Measurements from ENCODE around the gene GRB14.
A peak's percentile ranks its signal among the peaks of the same experiment; 100 is the strongest.

Gene GRB14

DNA sequence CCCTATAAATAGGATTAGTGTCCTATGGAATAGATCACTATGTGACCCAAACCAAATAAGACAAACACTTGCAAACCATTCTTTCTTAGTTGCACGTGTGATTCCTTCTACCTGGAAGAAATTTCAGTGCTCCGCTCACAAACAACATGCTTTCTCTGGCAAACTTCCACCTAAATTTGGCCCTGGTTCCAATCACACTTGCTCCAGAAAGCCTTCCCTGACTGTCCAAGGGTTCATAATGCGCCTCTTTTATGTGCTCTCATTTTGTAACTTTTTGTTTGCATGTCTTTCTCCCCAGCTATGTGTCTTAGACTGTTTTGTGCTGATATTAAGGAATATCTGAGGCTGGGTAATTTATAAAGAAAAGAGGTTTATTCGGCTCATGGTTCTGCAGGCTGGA lies 69.8 kb downstream of the GRB14 start:
- TF ChIP-seq YY1 (IDR thresholded peaks at IDR 0.05; ENCODE audit: low read depth): no peak
- TF ChIP-seq, protein P1, sequence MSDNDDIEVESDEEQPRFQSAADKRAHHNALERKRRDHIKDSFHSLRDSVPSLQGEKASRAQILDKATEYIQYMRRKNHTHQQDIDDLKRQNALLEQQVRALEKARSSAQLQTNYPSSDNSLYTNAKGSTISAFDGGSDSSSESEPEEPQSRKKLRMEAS (IDR thresholded peaks at IDR 0.05): no peak
- no peak for TF ChIP-seq CEBPB (IDR thresholded peaks at IDR 0.05)
- no peak for TF ChIP-seq TCF12 (IDR thresholded peaks at IDR 0.05; ENCODE audit: low read depth)
- no peak for TF ChIP-seq NFIC (IDR thresholded peaks at IDR 0.05)
- TF ChIP-seq, protein P2, sequence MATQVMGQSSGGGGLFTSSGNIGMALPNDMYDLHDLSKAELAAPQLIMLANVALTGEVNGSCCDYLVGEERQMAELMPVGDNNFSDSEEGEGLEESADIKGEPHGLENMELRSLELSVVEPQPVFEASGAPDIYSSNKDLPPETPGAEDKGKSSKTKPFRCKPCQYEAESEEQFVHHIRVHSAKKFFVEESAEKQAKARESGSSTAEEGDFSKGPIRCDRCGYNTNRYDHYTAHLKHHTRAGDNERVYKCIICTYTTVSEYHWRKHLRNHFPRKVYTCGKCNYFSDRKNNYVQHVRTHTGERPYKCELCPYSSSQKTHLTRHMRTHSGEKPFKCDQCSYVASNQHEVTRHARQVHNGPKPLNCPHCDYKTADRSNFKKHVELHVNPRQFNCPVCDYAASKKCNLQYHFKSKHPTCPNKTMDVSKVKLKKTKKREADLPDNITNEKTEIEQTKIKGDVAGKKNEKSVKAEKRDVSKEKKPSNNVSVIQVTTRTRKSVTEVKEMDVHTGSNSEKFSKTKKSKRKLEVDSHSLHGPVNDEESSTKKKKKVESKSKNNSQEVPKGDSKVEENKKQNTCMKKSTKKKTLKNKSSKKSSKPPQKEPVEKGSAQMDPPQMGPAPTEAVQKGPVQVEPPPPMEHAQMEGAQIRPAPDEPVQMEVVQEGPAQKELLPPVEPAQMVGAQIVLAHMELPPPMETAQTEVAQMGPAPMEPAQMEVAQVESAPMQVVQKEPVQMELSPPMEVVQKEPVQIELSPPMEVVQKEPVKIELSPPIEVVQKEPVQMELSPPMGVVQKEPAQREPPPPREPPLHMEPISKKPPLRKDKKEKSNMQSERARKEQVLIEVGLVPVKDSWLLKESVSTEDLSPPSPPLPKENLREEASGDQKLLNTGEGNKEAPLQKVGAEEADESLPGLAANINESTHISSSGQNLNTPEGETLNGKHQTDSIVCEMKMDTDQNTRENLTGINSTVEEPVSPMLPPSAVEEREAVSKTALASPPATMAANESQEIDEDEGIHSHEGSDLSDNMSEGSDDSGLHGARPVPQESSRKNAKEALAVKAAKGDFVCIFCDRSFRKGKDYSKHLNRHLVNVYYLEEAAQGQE (IDR thresholded peaks at IDR 0.05; ENCODE audit: low read depth): no peak
- no peak for TF ChIP-seq TAF1 (IDR thresholded peaks at IDR 0.05; ENCODE audit: low read depth)
- TF ChIP-seq FOXM1 (IDR thresholded peaks at IDR 0.05; ENCODE audit: borderline replicate concordance, low read depth): no peak
- TF ChIP-seq, protein P3, sequence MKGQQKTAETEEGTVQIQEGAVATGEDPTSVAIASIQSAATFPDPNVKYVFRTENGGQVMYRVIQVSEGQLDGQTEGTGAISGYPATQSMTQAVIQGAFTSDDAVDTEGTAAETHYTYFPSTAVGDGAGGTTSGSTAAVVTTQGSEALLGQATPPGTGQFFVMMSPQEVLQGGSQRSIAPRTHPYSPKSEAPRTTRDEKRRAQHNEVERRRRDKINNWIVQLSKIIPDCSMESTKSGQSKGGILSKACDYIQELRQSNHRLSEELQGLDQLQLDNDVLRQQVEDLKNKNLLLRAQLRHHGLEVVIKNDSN (IDR thresholded peaks at IDR 0.05): no peak
- no peak for TF ChIP-seq TEAD4 (IDR thresholded peaks at IDR 0.05)
- TF ChIP-seq ZBTB7A (IDR thresholded peaks at IDR 0.05; ENCODE audit: low read depth): no peak
- TF ChIP-seq CREB1 (IDR thresholded peaks at IDR 0.05; ENCODE audit: low read depth): no peak
- no peak for TF ChIP-seq RAD21 (IDR thresholded peaks at IDR 0.05; ENCODE audit: low read depth)
- TF ChIP-seq EP300 (IDR thresholded peaks at IDR 0.05; ENCODE audit: borderline replicate concordance): no peak
- TF ChIP-seq EGR1 (IDR thresholded peaks at IDR 0.05): no peak

DNA sequence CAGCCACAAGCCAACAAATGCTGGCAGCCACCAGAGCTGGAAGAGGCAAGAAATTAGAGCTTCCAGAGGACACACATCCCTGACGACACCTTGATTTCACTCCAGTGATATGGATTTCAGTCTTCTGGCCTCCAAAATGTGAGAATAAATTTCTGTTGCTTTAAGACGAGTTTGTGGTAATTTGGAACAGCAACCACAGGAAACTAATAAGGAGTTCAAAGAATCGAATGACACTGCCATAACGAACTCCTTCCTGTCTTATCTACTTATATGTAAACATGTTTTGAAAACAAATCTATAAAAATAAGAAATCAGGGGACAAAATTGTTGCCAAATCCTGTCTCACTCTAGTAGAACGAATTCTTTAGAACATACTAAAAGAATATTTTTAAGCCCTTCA lies 75.8 kb downstream of the GRB14 start:
- TF ChIP-seq CEBPB (IDR thresholded peaks at IDR 0.05): no peak
- TF ChIP-seq TAF1 (IDR thresholded peaks at IDR 0.05; ENCODE audit: low read depth): no peak
- TF ChIP-seq ZBTB7A (IDR thresholded peaks at IDR 0.05; ENCODE audit: low read depth): no peak
- no peak for TF ChIP-seq FOXM1 (IDR thresholded peaks at IDR 0.05; ENCODE audit: borderline replicate concordance, low read depth)
- no peak for TF ChIP-seq EGR1 (IDR thresholded peaks at IDR 0.05)
- TF ChIP-seq TCF12 (IDR thresholded peaks at IDR 0.05; ENCODE audit: low read depth): no peak
- TF ChIP-seq, protein P1 (IDR thresholded peaks at IDR 0.05): no peak
- TF ChIP-seq, protein P3 (IDR thresholded peaks at IDR 0.05): no peak
- TF ChIP-seq NFIC (IDR thresholded peaks at IDR 0.05): no peak
- no peak for TF ChIP-seq CREB1 (IDR thresholded peaks at IDR 0.05; ENCODE audit: low read depth)
- TF ChIP-seq, protein P2 (IDR thresholded peaks at IDR 0.05; ENCODE audit: low read depth): no peak
- TF ChIP-seq RAD21 (IDR thresholded peaks at IDR 0.05; ENCODE audit: low read depth): no peak

DNA sequence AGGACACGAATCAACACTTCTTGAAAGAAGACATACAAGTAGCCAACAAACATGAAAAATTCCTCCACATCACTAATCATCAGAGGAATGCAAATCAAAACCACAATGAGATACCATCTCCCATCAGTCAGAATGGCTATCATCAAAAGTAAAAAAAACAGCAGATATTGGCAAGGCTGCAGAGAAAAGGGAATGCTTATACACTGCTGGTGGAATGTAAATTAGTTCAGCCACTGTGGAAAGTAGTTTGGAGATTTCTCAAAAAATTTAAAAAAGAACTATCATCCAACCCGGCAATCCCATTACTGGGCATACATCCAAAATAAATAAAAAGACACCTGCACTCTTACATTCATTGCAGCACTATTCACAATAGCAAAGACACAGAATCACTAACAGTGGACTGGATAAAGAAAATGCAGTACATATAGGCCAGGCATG lies 78.7 kb downstream of the GRB14 start:
- TF ChIP-seq NFIC (IDR thresholded peaks at IDR 0.05) (0 out of 2 replicates have a peak, but pooled peaks have one; percentile 47), CEBPB (IDR thresholded peaks at IDR 0.05) (no peak), EP300 (IDR thresholded peaks at IDR 0.05; ENCODE audit: borderline replicate concordance) (no peak), TAF1 (IDR thresholded peaks at IDR 0.05; ENCODE audit: low read depth) (no peak), TEAD4 (IDR thresholded peaks at IDR 0.05) (peak; percentile 25; the same call in 1 of the 2 replicates), TCF12 (IDR thresholded peaks at IDR 0.05; ENCODE audit: low read depth) (no peak), FOXM1 (IDR thresholded peaks at IDR 0.05; ENCODE audit: borderline replicate concordance, low read depth) (no peak)
- TF ChIP-seq, protein P1 (IDR thresholded peaks at IDR 0.05): no peak

DNA sequence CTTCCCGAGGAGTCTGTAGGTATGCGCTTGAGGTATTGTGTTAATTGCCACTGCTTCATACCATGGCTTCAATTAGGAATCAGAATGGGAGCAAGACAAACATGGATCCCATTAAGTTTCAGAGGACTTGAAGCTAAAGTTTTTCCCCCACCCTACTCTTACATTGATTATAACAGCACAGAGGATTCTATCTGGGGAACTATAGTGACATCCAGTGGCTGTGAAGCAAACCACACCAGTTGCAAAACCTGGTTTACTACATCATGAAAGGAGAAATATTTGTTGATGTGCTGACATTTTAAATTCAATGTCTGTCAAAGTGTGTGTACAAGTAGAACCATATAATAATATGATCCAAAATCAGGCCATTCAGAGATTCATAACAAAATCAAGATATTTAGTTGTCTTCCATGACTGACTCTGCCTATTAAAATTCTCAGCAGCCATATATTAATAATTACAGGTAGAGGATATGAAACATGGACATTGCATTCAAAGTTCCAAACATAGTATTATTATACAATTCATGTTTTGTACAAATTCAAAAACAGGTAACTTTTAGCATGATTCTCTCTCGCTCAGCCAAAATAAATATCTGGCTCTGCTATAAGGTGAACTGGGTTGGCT lies 82.9 kb downstream of the GRB14 start:
- peak; percentile 73 for TF ChIP-seq RAD21 (IDR thresholded peaks at IDR 0.05; ENCODE audit: low read depth)
- no peak for TF ChIP-seq FOXM1 (IDR thresholded peaks at IDR 0.05; ENCODE audit: borderline replicate concordance, low read depth)

DNA sequence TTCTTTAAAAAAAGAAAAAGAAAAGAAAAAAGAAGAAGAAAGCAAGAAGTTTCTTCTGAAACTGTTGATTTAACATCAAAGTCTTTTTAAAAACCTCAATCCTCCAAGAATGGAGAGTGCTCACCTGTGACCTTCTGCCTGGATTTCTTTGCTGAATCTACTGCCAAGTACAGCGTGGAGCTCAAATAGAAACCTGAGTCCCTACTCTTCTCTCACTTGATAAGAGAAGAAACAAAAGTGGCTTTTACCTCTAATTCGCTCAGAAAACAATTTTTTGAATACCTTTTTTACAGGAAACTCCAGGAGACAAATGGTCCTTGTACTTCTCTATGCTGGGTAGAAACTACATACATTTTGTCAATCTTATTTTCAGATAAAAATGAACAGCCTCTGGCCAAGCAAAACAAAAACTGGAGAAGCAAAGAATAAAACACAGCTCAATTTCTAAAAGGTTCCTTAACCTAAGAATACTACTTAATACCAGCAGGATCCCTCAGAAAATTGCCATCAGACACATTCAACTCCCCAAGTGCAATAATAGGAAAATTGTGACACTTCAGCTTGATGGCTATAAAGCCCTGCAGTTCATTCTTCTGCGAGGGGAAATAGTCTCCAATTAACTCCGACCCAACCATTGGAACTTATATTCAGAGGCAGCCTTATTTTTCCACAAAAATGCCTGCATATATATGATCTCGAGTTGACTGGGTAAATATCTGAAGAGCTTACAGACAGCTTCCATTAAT lies 85.8 kb downstream of the GRB14 start:
- TF ChIP-seq CEBPB (IDR thresholded peaks at IDR 0.05): no peak
- TF ChIP-seq EP300 (IDR thresholded peaks at IDR 0.05; ENCODE audit: borderline replicate concordance): no peak
- TF ChIP-seq YY1 (IDR thresholded peaks at IDR 0.05; ENCODE audit: low read depth): no peak
- no peak for TF ChIP-seq ZBTB7A (IDR thresholded peaks at IDR 0.05; ENCODE audit: low read depth)
- no peak for TF ChIP-seq TAF1 (IDR thresholded peaks at IDR 0.05; ENCODE audit: low read depth)
- TF ChIP-seq NFIC (IDR thresholded peaks at IDR 0.05): no peak
- no peak for TF ChIP-seq CREB1 (IDR thresholded peaks at IDR 0.05; ENCODE audit: low read depth)
- TF ChIP-seq EGR1 (IDR thresholded peaks at IDR 0.05): no peak
- TF ChIP-seq FOXM1 (IDR thresholded peaks at IDR 0.05; ENCODE audit: borderline replicate concordance, low read depth): no peak
- TF ChIP-seq, protein P2 (IDR thresholded peaks at IDR 0.05; ENCODE audit: low read depth): no peak
- TF ChIP-seq TEAD4 (IDR thresholded peaks at IDR 0.05): no peak
- no peak for TF ChIP-seq RAD21 (IDR thresholded peaks at IDR 0.05; ENCODE audit: low read depth)
- TF ChIP-seq, protein P3 (IDR thresholded peaks at IDR 0.05): no peak
- TF ChIP-seq, protein P1 (IDR thresholded peaks at IDR 0.05): no peak
- TF ChIP-seq TCF12 (IDR thresholded peaks at IDR 0.05; ENCODE audit: low read depth): no peak
